Cortex of kidney (tissue), 1 donor: ENCODE data around the gene SNX13.
"Not testable (repeated sequence)": the region's sequence is repeated elsewhere in the genome, so short reads cannot be mapped to it uniquely, and the experiment has no call there.

Experiments
- DNase-seq: peaks from one replicate; lab custom pipeline; 2025; lab: John Stamatoyannopoulos, UW

The SNX13 gene

GRCh38 chr7:17849504-17849903 is 90.8 kb downstream of the SNX13 start:
- DNase-seq = no peak

DNA sequence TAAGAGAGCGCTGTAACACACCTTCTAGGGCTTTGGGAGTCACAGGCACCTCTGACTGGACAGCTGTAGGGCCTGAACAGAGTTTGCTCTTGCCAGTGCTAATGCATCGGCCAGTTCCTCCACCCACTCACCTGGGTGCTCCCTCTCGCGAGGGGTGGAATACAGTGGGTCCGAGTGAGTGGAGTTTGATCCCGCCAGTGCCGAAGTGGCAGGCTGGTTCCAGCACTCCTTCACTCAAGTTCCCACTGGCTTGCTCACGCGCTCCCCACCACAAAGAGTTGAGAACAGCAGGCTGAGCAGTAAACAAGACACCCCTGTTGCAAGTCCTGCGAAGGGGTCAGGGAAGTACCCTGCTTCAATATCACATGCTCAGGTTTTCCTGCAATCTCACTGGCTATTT is 91.8 kb downstream of the SNX13 start:
- no peak for DNase-seq

GRCh38 chr7:17846935-17847334 is 93.4 kb downstream of the SNX13 start:
- no peak for DNase-seq

DNA sequence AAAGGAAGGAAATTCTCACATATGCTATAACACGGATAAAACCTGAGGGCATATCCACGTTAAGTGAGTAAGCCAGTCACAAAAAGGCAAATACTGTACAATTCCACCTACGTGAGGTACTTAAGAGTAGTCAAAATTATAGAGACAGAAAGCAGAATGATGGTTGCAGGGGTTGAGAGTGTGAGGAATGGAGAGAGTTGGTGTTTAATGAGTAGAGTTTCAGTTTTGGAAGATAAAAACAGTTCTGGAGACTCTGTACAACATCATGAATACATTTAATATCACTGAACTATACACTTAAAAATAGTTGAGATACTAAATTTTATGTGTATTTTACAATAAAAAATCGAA is 95.1 kb downstream of the SNX13 start:
- DNase-seq = no peak

DNA sequence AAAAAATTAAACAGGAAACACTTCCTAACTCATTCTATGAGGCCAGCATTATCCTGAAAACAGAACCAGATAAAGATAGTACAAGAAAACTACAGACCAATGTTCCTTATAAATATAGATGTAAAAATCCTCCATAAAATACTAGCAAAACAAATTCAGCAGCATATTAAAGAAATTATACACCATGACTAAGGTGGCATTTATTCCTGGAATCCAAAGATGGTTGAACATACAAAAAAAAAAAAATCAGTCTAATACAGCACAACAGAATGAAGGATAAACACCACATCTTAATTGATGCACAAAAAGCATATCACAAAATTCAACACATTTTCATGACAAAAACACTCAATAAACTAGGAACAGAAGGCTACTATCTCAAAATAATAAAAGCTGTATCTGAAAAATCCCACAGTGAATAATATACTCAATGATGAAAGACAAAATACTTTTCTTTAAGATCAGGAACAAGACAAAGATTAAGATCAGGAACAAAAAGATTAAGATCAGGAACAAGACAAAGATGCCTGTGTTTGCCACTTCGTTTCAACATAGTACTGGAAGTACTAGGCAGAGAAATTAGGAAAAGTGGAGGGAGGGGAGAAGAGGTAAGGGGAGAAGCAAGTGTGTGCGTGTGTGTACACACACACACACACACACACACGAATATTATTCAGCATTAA is 95.6 kb downstream of the SNX13 start:
- no peak for DNase-seq

DNA sequence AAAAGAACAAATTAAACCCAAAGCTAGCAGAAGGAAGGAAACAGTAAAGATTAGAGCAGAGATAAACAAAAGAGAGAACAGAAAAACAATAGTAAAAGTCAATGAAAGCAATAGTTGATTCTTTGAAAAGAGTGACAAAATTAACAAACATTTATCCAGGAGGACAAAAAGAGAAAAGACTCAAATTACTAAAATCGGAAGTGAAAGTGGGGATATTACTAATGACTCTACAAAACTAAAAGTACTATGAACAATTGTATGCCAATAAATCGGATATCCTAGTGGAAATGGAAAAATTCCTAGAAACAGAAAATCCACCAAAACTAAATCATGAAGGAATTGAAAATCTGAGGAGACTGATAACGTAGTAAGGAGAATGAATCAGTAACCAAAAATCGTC is 96.3 kb downstream of the SNX13 start:
- no peak for DNase-seq

DNA sequence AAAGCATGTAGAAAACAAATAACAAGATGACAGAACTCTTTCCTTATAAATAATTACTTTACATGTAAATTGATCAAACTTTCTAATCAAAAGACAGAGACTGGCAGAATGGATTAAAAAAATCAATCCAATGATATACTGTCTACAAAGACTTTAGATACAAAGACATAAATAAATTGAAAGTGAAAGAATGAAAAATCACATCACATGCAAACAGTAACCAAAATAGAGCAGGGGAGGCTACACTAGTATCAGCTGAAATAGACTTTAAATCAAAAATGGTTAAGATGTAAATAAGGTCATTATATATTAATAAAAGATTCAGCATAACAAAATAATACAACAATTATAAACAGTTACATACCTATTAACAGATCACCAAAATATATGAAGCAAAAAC is 97.3 kb downstream of the SNX13 start:
- no peak for DNase-seq

GRCh38 chr7:17832820-17833355 is 107.4 kb downstream of the SNX13 start:
- no peak for DNase-seq

DNA sequence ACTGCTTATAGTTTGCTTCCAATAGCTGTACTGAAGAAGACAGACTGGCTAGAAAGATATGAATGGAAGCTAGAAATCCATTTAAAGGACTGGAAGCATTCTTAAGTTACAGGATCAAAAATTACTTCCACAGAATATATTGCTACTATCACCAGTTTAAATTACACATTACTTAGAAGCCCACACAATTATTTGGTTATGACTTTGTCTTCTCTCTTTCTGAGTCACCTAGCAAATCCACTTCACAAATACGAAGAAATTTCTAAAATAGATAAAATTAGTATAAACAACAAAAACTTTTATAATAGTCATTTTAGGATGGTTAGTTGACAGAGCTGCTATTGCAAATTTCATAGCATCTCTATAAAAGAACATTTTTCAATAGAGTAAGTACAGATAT is 108.1 kb downstream of the SNX13 start:
- DNase-seq = no peak

DNA sequence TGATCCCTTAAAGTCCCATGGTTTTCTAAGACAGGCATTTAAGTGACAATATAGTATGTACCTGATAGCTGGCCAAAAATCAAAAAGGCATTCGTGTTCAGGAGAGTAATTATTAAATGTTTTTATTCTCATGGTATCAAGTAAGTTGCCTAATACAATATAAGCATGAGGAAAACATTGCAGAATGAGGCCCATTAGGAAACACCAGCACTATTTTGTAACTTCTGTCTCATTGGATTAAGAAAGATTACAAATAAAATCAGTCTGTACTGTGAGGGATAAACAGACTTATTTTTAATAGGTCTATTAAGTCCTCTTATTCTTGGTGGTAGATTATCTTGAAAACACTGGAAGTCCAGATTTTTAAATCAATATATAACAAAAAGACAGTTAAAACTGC is 110.1 kb downstream of the SNX13 start:
- DNase-seq = no peak

DNA sequence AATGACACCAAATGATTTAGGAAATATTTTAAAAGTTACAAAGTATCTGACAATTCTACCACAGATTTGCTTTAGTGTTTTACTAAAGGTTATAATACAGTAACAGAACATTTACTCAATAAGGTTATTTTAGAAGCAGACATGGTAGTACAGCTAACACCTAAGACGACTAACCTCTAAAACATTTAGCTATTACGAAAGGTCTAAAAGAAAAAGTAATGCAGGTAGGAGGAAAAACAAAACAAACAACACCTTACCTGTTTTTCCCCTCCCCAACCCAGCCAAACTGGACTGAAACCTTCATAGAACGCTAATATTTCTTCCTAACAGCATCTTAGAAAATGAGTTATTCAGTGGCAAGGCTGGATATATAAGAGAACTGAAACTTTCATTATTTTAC is 111.3 kb downstream of the SNX13 start:
- DNase-seq = no peak

DNA sequence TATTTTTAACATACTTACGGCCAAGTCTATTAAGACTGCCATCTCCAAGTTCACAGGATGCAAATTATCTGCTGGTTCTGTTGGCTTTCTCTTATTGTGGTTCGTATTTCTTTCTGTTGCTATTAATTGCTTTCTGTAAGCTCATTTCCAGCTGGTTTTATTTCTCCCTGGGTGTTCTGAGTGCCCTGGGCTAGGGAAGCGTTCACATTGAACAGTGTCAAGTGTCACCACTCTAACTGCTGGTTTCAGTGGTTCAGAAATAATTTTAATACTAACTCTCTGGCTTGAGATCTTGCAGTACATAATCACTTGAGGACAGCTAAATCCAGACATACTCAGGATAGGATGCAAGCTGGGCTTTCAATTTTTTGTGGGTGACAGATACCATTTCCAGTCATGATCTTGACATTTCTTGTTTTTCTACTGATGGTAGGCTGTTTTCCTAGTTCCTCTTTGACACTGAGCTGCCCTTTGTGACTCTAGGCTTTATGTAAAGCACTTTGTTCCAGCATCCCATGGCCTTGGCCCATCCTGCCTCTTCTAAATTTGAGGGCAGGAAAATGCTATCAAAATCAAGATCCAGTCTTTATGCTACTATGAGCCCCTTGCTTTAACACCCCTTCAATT is 117.6 kb downstream of the SNX13 start:
- no peak for DNase-seq

- DNase-seq = no peak
These were observed 123.4 kb downstream of the SNX13 start for GRCh38 chr7:17816903-17817302.

- no peak for DNase-seq
These were observed 125.0 kb downstream of the SNX13 start for GRCh38 chr7:17815318-17815717.

GRCh38 chr7:17814058-17814457 is 126.2 kb downstream of the SNX13 start:
- DNase-seq = no peak

GRCh38 chr7:17809215-17809614 is 131.1 kb downstream of the SNX13 start:
- DNase-seq = not testable (repeated sequence)

DNA sequence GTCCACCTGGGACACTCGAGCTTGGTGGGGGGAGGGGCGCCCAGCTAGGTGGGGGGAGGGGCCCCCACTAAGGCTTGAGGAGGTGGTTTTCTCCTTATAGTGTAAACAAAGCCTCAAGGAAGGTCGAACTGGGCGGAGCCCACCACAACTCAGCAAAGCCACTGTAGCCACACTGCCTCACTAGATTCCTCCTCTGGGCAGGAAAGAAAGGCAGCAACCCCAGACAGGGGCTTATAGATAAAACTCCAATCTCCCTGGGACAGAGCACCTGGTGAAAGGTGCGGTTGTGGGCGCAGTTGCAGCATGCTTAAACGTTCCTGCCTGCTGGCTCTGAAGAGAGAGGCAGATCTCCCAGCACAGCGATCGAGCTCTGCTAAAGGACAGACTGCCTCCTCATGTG is 133.1 kb downstream of the SNX13 start:
- no peak for DNase-seq

DNA sequence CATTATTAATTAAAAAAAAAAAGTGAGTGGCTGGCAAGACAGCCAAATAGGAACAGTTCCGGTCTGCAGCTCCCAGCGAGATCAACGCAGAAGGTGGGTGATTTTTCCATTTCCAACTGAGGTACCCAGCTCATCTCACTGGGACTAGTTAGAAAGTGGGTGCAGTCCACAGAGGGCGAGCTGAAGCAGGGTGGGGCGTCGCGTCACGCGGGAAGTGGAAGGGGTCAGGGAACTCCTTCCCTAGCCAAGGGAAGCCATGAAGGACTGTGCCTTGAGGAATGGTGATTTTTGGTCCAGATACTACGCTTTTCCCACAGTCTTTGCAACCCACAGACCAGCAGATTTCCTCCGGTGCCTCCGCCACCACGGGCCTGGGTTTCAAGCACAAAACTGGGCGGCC is 133.7 kb downstream of the SNX13 start:
- no peak for DNase-seq

- DNase-seq = no peak
These were observed 138.2 kb downstream of the SNX13 start for GRCh38 chr7:17802056-17802455.

DNA sequence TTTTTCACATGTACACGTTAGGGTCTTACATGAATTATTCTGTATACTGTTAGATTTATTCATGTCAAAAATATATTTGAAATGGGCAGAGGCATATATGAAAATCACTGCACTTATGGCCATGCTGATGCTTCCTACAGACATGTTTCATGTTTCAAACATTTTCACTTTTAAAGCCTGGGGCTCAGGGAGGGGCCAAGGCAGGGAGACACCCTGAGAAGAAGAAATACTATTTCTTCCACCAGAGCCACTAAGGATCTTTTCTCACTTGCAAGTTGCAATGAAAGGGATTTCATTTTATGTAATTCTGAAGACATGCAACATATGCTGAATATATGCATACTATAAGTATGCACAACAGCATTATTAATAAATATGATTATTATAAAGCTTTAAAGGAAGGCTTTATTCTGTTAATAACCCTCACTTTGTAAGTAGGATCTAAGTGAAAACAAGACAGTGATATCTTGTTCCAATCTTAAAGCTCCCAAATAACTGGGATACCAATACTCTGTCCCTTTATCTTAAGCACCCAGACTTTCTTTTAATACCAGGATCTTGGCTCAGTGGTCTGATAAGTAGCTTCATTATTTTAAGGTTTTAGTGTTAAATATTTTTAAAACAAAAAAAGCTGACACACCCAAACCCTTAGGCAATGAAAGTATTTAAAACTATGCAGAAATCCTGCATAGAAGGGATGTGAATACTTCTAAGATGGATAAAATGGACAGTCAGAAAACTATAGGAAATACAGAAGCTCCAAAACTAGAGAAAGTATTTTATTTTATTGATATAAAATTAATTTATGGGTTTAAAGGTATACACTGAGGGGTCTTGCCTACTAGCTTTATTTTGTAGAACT is 148.0 kb downstream of the SNX13 start:
- no peak for DNase-seq

DNA sequence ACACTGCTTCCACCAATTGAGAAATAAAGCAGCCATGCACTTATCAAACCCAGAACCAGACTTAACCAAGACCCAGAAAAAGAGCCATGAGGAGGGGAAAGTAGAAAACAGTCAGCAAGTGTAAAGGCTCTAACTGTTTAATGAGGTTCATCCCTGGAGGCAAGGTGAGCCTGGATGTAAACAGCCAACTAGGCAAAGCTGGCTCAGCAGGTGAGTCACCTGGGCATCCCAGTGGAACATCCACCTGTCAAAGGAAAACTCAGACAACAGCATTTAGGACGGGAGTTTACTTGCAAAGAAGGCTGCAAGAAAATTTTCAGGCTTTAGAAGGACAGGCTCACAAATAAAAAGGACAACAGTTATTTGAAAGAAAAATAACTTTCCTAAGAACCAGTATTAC is 153.0 kb downstream of the SNX13 start:
- no peak for DNase-seq

- DNase-seq = no peak
These were observed 153.9 kb downstream of the SNX13 start for GRCh38 chr7:17786314-17786852.

GRCh38 chr7:17782216-17782549 is 158.1 kb downstream of the SNX13 start:
- no peak for DNase-seq
